Measurements from ENCODE around the gene CRYBG2. TPM values are rescaled to one million over a fixed set of nuclear protein-coding genes. Genes with fewer than 3 reads are reported as not detected.
"Not testable (repeated sequence)": the region's sequence is repeated elsewhere in the genome, so short reads cannot be mapped to it uniquely, and the experiment has no call there.

CRYBG2 gene
- total and polyA plus RNA-seq, 12 donors: 0.03 to 0.64 TPM; not detected in 10

DNA sequence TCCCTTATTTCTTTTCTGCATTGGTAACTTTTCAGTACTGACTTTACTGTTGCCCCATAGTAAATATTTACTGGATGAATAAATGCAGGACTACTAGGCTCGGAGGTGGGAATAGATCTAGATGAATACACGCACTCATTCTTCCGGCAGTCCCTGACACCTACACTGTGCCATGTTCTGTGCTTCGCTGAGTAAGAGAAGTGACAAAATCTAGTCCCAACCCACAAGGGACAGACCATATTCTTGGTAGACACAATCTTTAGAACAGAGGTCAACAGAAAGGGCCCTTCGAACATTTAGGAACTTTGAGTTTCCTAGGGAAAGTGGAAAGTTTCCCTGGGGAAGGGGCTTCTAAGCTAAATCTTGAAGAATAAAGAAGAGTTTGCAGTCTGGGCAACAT, 39.4 kb downstream of the CRYBG2 start:
- H3K9me3 ChIP-seq: no peaks in the 10 kb centered on the region
- intact Hi-C loops (cut with DNase I): loop anchor here in 1 of 10 donors (10.0 kb wide), 1 partner anchor 140 kb away; the partner anchor contains the start of genes CNKSR1 and ZNF593OS
- H3K4me3 ChIP-seq: no peak overlapping the region
- DNase-seq (no peak), ATAC-seq (no peak)
- H3K36me3 ChIP-seq: no peaks in the 10 kb centered on the region
- H3K27me3 ChIP-seq: no peaks in the 10 kb centered on the region
- WGBS, 2 donors: 88 to 90% methylated on average over 5 of the region's 5 CpGs
- H3K27ac ChIP-seq: peak overlapping the region in 1 of 10 donors; percentile 89
- H3K4me1 ChIP-seq: peaks cover 0 to 57% (median 12%) of the 10 kb centered on the region in 9 donors
- TF ChIP-seq, protein P1, sequence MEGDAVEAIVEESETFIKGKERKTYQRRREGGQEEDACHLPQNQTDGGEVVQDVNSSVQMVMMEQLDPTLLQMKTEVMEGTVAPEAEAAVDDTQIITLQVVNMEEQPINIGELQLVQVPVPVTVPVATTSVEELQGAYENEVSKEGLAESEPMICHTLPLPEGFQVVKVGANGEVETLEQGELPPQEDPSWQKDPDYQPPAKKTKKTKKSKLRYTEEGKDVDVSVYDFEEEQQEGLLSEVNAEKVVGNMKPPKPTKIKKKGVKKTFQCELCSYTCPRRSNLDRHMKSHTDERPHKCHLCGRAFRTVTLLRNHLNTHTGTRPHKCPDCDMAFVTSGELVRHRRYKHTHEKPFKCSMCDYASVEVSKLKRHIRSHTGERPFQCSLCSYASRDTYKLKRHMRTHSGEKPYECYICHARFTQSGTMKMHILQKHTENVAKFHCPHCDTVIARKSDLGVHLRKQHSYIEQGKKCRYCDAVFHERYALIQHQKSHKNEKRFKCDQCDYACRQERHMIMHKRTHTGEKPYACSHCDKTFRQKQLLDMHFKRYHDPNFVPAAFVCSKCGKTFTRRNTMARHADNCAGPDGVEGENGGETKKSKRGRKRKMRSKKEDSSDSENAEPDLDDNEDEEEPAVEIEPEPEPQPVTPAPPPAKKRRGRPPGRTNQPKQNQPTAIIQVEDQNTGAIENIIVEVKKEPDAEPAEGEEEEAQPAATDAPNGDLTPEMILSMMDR (IDR thresholded peaks at IDR 0.05): no peak

DNA sequence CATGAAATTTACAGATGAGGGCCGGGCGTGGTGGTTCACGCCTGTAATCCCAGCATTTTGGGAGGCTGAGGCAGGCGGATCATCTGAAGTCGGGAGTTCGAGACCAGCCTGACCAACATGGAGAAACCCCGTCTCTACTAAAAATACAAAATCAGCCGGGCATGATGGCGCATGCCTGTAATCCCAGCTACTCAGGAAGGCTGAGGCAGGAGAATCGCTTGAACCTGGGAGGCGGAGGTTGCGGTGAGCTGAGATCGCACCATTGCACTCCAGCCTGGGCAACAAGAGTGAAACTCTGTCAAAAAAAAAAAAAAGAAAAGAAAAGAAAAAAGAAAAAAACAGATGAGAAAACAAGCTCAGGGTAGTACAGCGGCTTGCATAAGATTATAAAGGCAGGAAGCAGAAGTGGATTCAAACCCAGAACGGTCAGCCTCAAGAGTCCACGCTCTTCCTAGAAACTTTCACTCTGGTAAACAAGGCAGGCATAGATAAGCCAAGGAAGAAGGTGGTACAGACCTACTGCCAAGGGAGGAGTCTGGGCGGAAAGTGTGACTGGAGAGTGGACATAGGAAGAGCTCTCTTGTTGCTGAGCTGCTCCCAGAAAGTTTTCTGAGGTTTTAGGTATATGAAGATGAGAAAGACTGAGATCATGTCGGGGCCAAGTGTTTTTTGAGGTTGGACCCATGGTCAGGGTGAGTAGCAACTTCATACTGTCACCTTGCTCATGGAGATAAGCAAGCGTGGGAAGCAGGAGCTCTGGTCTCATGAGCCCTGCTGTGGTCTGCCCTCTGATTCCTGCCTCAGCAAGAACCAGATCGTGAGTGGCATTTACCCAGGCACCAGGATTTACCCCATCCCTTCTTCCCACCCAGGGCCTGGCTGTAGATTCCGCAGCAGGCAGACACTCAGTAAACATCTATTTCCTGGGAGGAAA, 45.7 kb downstream of the CRYBG2 start:
- DNase-seq; H3K27me3 ChIP-seq; H3K4me3 ChIP-seq; intact Hi-C loops (cut with DNase I); H3K36me3 ChIP-seq; ATAC-seq; H3K9me3 ChIP-seq: not testable (repeated sequence)
- 81 to 84% methylated on average over 21 of the region's 21 CpGs for WGBS, 2 donors
- H3K27ac ChIP-seq: peak overlapping the region in 1 of 10 donors; percentile 88
- H3K4me1 ChIP-seq: peaks cover 4 to 54% (median 15%) of the 10 kb centered on the region in 9 donors

DNA sequence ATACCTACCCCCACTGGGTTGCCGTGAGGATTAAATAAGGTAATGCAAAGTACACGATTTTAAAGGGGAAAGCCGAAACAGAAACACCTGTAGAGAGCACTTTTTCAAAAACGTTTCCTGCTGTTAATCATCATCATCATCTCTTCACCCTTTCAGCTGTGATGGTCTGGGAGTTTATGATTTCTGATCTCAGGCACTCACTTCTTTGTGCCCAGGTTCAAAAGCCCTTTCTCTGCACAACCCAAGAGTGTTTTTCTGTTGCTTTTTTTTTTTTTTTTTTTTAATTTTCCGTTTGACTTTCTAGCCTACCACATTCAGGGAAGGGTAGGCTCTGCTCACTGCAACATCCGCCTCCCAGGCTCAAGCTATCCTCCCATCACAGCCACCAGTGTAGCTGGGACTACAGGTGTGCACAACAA, 46.6 kb downstream of the CRYBG2 start:
- WGBS, 2 donors: 55% methylated on average over 6 of the region's 6 CpGs
- H3K36me3 ChIP-seq: no peaks in the 10 kb centered on the region
- intact Hi-C loops (cut with DNase I): no loop called here
- peaks cover 6 to 63% (median 23%) of the 10 kb centered on the region in 9 donors for H3K4me1 ChIP-seq
- no peaks in the 10 kb centered on the region for H3K9me3 ChIP-seq
- ATAC-seq (no peak), DNase-seq (no peak)
- TF ChIP-seq, protein P1 (IDR thresholded peaks at IDR 0.05): no peak
- H3K27ac ChIP-seq: peak overlapping the region in 5 of 10 donors; percentile 24 to 88 (median 68)
- H3K4me3 ChIP-seq: peak overlapping the region in 1 of 10 donors; percentile 60
- H3K27me3 ChIP-seq: no peaks in the 10 kb centered on the region

DNA sequence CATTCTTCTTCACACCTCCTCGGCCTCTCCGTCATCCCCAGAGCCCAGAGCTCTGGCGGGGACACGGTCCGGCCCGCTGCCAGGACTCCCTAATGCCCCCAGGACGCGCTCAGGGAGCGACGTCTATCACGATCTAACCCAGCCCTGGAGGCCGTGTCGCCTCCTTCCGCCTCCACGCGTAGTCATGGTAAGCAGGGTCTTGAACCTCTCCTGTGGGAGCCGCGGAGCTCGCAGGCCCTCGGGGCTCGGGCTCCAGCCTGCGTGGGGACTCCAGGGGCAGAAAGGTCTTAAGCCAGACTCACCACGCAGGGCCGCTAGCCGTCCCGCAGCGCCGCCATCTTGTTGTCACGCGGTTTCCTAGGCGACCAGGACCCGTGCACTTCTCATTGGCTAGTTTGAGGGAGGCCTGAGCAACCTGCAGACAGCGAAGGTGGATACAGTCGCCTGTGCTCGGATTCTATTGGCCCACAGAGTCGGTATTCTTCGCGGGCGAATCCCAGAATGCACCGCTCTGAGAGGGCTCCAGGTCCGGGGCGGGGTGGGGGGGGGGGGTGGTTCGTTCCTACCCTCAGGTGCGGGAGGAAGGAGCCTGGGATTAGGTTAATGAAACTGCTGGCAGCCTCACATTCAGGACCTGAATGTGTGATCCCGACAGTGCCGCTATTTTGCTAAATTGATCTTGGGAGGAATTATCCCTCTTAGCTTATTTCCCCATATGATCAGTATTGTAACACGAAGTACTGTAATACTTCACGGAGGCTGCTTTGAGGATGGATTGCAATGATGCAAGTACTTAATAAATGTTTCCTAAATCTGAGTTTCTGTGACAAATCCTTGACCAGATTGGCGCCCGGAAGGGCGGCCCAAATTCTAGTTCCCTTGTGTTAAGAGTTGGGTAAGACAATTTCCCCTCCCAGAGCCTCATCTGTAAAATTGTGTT, 47.4 kb downstream of the CRYBG2 start, which contains the start of gene UBXN11:
UBXN11 (minus strand) TSS at position 347 of the 940 bp plus-strand sequence. CDS start 3,753 bp downstream, outside the sequence.
- H3K27ac ChIP-seq: peak within 1 kb of the TSS in 8 of 10 donors; percentile 11 to 88 (median 54)
- peaks cover 6 to 64% (median 24%) of the 10 kb centered on the region in 9 donors for H3K4me1 ChIP-seq
- peak; percentile 93 to 98 (median 96) for ATAC-seq

More for the DNA sequence above, 47.4 kb downstream of the CRYBG2 start, which contains the start of gene UBXN11:
- WGBS, 2 donors: 4% methylated on average over 51 of the region's 51 CpGs
- peak; percentile 85 to 92 for DNase-seq
- Histone ChIP-seq H3K36me3 (no peaks in the 10 kb centered on the region), H3K27me3 (no peaks in the 10 kb centered on the region), H3K4me3 (peak within 1 kb of the TSS; percentile 56 to 78 (median 64)), H3K9me3 (no peaks in the 10 kb centered on the region)
- intact Hi-C loops (cut with DNase I): loop anchor here in 1 of 10 donors (1.0 kb wide), 1 partner anchor 73 kb away; no protein-coding TSS in a partner anchor
- TF ChIP-seq, protein P1 (IDR thresholded peaks at IDR 0.05): no peak
